Small intestine (tissue), 7 donors: ENCODE measurements around the gene HPCAL1. TPM values are rescaled to one million over a fixed set of nuclear protein-coding genes. Genes with fewer than 3 reads are reported as not detected.

ENCODE experiments used
- DNase-seq, 2 donors: peaks; one replicate each; pipeline versions ENCODE4 v3.0.0 to v3.0.0-alpha.2; 2013
- FAIRE-seq: peaks from 2 replicates; lab custom pipeline; 2012; peaks lifted over from hg19 to GRCh38; lab: Jason Lieb, UNC
- H3K27ac ChIP-seq, 3 donors: one replicate each; pipeline ENCODE4 v1.5.1; 2013; ENCODE audit warnings: low read length in 2 of 3, mild to moderate bottlenecking in 2 of 3, control low read depth in 1 of 3, inconsistent platforms in 1 of 3, low read depth in 1 of 3, moderate library complexity in 1 of 3
- H3K27me3 ChIP-seq, 3 donors: one replicate each; pipeline ENCODE4 v1.6.1; 2013; ENCODE audit warnings: low read length in 3 of 3, inconsistent platforms in 1 of 3; ENCODE audit not compliant: control insufficient read depth in 3 of 3, insufficient read depth in 3 of 3
- H3K36me3 ChIP-seq, 3 donors: one replicate each; pipeline ENCODE4 v1.6.1; 2013; ENCODE audit warnings: low read length in 3 of 3, inconsistent platforms in 1 of 3, low read depth in 1 of 3, mild to moderate bottlenecking in 1 of 3, moderate library complexity in 1 of 3; ENCODE audit not compliant: control insufficient read depth in 3 of 3, insufficient read depth in 2 of 3
- H3K4me1 ChIP-seq, 3 donors: one replicate each; pipeline ENCODE4 v1.6.1; 2013; ENCODE audit warnings: low read length in 2 of 3, inconsistent platforms in 1 of 3, low read depth in 1 of 3, mild to moderate bottlenecking in 1 of 3, moderate library complexity in 1 of 3; ENCODE audit not compliant: control insufficient read depth in 3 of 3, insufficient read depth in 2 of 3
- H3K4me3 ChIP-seq, 3 donors: one replicate each; pipeline ENCODE4 v1.5.1; 2013; ENCODE audit warnings: low read length in 3 of 3, control low read depth in 1 of 3, inconsistent platforms in 1 of 3, low read depth in 1 of 3, mild to moderate bottlenecking in 1 of 3, moderate library complexity in 1 of 3
- H3K9me3 ChIP-seq, 2 donors: one replicate each; pipeline ENCODE4 v1.6.1; 2013; ENCODE audit warnings: low read depth in 1 of 2, low read length in 1 of 2; ENCODE audit not compliant: control insufficient read depth in 2 of 2, insufficient read depth in 1 of 2
- WGBS, 3 donors: extraction: QIAGEN DNeasy Blood & Tissue Kit; methylation state at CpG; one replicate each; pipeline ENCODE4 v1.1.7; 2013; 5-methylcytosine and 5-hydroxymethylcytosine counted together
- polyA plus RNA-seq, 4 donors: library from polyadenylated mRNA; stranded (reverse) in 3 of 4; unstranded in 1 of 4; fragments of 200-250 nt in 3 of 4; fragments of 120-200 nt in 1 of 4; gene quantifications; one replicate each; pipeline versions ENCODE4 v1.2.1 to v1.2.3, GENCODE V29; 2013
- donor health status: healthy with polysubstance abuse.
- donor health status: control.
- donor health status: control.
- donor health status: Bipolar disorder and iron deficiency.
- donor health status: healthy.

HPCAL1 gene
- polyA plus RNA-seq, 4 donors = 82.3 to 142 (median 94.2) TPM

- Histone ChIP-seq H3K27me3 (no peaks in the 10 kb centered on the region), H3K36me3 (peaks cover 2 to 57% (median 4%) of the 10 kb centered on the region in 3 donors), H3K4me1 (peaks cover 0 to 3% (median 0%) of the 10 kb centered on the region in 3 donors), H3K4me3 (no peak overlapping the region), H3K9me3 (no peaks in the 10 kb centered on the region), H3K27ac (no peak overlapping the region)
- FAIRE-seq = no peak
- 95 to 99% (median 97%) methylated on average over 9 of the region's 9 CpGs for WGBS, 3 donors
- DNase-seq = no peak
These were observed 51.2 kb downstream of the HPCAL1 start for GRCh38 chr2:10353931-10354330.

- Histone ChIP-seq H3K4me1 (peaks cover 0 to 3% (median 0%) of the 10 kb centered on the region in 3 donors), H3K27me3 (no peaks in the 10 kb centered on the region), H3K4me3 (no peak overlapping the region), H3K9me3 (no peaks in the 10 kb centered on the region), H3K36me3 (peaks cover 2 to 61% (median 4%) of the 10 kb centered on the region in 3 donors), H3K27ac (no peak overlapping the region)
- no peak for FAIRE-seq
- 92 to 97% (median 94%) methylated on average over 10 of the region's 10 CpGs for WGBS, 3 donors
- no peak for DNase-seq
These were observed 51.7 kb downstream of the HPCAL1 start for GRCh38 chr2:10354399-10354798.

- 62 to 83% (median 70%) methylated on average over 16 of the region's 16 CpGs for WGBS, 3 donors
- FAIRE-seq = no peak
- Histone ChIP-seq H3K9me3 (no peaks in the 10 kb centered on the region), H3K27me3 (no peaks in the 10 kb centered on the region), H3K36me3 (peaks cover 2 to 72% (median 4%) of the 10 kb centered on the region in 3 donors), H3K4me3 (no peak overlapping the region), H3K4me1 (peaks cover 0 to 3% (median 0%) of the 10 kb centered on the region in 3 donors), H3K27ac (no peak overlapping the region)
- DNase-seq = no peak
These were observed 53.1 kb downstream of the HPCAL1 start for GRCh38 chr2:10355471-10356438.

- Histone ChIP-seq H3K27me3 (no peaks in the 10 kb centered on the region), H3K4me3 (no peak overlapping the region), H3K4me1 (peaks cover 0 to 3% (median 0%) of the 10 kb centered on the region in 3 donors), H3K27ac (no peak overlapping the region), H3K36me3 (peaks cover 2 to 73% (median 4%) of the 10 kb centered on the region in 3 donors), H3K9me3 (no peaks in the 10 kb centered on the region)
- WGBS, 3 donors = 60 to 76% (median 60%) methylated on average over 8 of the region's 8 CpGs
- no peak for DNase-seq
- FAIRE-seq = no peak
These were observed 53.7 kb downstream of the HPCAL1 start for GRCh38 chr2:10356439-10356811.

- H3K36me3 ChIP-seq = peaks cover 2 to 76% (median 4%) of the 10 kb centered on the region in 3 donors
- FAIRE-seq = no peak
- DNase-seq = no peak
- WGBS, 3 donors = 84 to 88% (median 86%) methylated on average over 24 of the region's 24 CpGs
- no peaks in the 10 kb centered on the region for H3K9me3 ChIP-seq
- H3K4me1 ChIP-seq = peaks cover 0 to 3% (median 0%) of the 10 kb centered on the region in 3 donors
- no peak overlapping the region for H3K27ac ChIP-seq
- H3K4me3 ChIP-seq = no peak overlapping the region
- no peaks in the 10 kb centered on the region for H3K27me3 ChIP-seq
These were observed 54.8 kb downstream of the HPCAL1 start for GRCh38 chr2:10357193-10358169.

GRCh38 chr2:10359246-10359645 is 56.5 kb downstream of the HPCAL1 start:
- Histone ChIP-seq H3K27ac (no peak overlapping the region), H3K9me3 (no peaks in the 10 kb centered on the region), H3K4me3 (no peak overlapping the region), H3K4me1 (peaks cover 0 to 3% (median 0%) of the 10 kb centered on the region in 3 donors), H3K27me3 (no peaks in the 10 kb centered on the region), H3K36me3 (peaks cover 0 to 81% (median 2%) of the 10 kb centered on the region in 3 donors)
- WGBS, 3 donors = 94 to 95% (median 95%) methylated on average over 8 of the region's 8 CpGs
- DNase-seq (no peak), FAIRE-seq (no peak)

GRCh38 chr2:10359731-10360329 is 57.1 kb downstream of the HPCAL1 start:
- no peak overlapping the region for H3K27ac ChIP-seq
- peaks cover 0 to 79% (median 0%) of the 10 kb centered on the region in 3 donors for H3K36me3 ChIP-seq
- H3K4me3 ChIP-seq = no peak overlapping the region
- WGBS, 3 donors = 90 to 95% (median 94%) methylated on average over 21 of the region's 21 CpGs
- no peaks in the 10 kb centered on the region for H3K9me3 ChIP-seq
- peaks cover 0 to 3% (median 0%) of the 10 kb centered on the region in 3 donors for H3K4me1 ChIP-seq
- H3K27me3 ChIP-seq = no peaks in the 10 kb centered on the region
- FAIRE-seq (no peak), DNase-seq (no peak)
